ENCODE measurements around the gene CPXM2. TPM values are rescaled to one million over a fixed set of nuclear protein-coding genes. Genes with fewer than 3 reads are reported as not detected.
"Not testable (repeated sequence)": the region's sequence is repeated elsewhere in the genome, so short reads cannot be mapped to it uniquely, and the experiment has no call there.

Gene CPXM2
- total RNA-seq, 1 donor from 2014 or later, result 1.0 TPM

DNA sequence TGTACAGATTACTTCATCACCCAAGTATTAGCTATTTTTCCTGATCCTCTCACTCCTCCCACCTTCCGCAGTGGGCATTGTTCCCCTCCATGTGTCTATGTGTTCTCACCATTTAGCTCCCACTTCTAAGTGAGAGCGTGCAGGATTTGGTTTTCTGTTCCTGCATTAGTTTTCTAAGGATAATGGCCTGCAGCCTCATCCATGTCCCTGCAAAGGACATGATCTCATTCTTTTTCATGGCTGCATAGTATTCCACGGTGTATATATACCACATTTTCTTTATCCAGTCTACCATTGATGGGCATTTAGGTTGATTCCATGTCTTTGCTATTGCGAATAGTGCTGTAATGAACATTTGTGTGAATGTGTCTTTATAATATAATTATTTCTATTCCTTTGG lies 154.7 kb downstream of the CPXM2 start:
- DNase-seq, result not testable (repeated sequence)

DNA sequence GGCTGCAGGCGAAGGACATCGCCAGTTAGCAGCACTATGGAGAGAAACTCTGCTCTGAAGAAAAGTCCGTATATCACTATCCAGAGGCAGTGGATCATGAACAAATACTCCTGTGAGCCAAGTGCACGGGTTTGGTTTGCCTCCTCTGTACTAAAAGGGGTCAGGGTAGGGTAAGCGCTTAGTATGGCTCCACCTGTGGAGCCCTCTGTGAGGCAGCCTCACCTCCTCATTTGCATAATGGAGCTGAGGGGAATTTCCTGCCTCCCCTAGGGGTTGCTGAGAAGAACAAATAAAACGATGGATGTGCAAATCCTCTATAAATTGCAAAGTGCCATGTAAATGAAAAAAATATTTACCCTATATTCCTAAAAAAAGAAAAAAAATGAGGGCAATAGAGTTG lies 162.1 kb downstream of the CPXM2 start:
- DNase-seq, result no peak

DNA sequence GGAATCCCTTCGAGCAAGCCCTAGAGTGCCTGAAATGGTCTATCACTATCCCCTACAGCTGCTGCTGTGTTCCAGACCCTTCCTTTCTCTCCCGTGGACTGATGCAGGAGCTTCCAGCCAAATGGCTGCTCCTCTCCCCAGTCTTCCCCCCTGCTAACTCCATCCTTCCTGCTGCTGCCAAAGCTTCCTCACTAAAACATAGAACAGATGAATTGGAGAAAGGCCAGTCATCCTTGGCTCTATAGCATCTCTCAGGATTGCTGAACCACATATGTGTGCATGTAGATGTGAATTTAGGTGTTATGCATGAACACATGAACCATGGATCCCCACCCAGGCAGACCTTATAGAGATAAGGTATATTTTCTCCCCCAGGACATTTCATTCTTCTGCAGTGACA lies 164.8 kb downstream of the CPXM2 start:
- DNase-seq, result no peak

DNA sequence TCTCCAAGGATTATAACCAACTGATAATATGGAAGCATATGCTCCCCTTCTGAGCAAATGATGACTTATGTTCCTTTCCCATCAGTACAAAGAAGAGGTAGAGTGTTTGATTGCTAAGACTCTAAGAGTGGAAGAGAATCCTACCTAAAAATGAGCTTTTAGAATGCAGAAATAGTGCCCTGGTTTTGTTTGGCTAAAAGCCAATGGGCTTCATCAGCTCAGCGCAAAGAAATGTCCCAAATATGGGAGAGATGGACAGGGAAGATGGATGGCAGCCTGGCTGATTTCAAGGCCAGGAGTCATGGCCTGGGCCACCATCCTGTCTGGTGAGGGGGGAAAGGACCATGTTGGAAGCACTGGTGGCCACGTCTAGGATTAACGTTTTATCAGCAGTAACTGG lies 165.2 kb downstream of the CPXM2 start:
- DNase-seq, result no peak

DNA sequence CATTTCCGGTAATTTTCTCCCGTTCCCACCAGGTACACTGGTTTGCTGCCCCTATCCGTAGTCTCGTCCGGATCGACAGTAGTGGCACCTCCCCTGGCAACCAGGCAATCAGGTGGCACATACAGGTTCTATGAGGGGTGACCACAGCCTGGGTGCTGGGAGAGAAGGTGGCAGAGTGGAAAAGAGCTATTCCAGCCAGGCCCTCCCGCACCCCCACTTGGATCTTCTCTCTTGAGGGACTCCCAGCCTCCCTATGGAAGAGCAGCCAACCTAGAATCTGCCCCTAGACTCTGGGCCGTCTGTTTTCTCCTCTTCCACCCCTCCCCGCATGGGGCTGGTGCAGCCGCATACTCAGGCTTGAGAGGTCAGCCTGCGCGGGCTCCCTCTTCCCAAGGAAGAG lies 166.9 kb downstream of the CPXM2 start:
- DNase-seq, result no peak

DNA sequence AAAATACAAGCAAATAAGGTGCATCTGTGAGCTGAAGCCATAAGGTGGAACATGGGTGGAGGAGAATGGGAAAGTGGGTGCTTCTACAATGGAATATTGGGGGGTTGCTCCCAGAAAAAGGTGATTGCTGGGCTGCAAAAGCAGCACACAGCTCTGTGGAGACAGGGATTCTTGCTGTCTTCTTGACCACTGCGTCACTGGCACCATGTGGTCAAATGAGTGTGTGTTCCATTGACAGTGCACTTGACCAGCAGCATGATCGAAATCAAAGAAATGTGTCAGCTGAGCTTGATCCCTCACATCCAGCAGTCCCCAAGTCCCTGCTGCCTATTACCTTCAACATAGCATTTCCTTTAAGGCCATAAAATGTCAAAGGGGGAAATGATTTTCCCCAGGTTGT lies 169.3 kb downstream of the CPXM2 start:
- no peak for DNase-seq

DNA sequence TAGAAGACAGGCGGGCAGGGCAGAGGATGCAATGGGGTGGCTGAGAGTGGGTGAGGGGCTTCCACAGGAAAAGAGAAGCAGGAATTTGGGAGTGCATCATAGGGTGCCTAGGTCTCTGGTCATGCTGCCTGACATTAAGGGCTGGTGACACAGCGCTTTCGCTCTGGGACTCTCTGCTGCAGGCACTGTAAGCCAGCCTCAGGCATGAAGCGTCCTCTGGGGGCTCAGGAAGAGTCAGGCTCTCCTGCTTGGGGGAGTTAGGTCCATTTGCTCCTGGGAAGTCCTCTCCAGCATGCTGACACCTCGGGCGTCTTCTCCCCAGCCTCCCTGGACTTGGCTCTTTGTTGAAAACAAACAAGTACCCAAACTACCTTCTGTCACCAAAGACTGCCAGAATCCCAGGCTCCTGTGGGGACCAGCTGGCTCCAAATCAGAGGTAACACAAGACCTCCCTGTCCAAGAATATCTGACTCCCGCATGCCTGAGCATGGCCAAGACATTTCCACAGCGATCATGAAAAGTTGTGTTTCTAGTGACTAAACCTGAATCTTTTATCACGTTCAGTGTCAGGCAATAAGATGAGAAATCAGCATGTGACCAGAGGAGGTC lies 170.1 kb downstream of the CPXM2 start:
- no peak for DNase-seq

DNA sequence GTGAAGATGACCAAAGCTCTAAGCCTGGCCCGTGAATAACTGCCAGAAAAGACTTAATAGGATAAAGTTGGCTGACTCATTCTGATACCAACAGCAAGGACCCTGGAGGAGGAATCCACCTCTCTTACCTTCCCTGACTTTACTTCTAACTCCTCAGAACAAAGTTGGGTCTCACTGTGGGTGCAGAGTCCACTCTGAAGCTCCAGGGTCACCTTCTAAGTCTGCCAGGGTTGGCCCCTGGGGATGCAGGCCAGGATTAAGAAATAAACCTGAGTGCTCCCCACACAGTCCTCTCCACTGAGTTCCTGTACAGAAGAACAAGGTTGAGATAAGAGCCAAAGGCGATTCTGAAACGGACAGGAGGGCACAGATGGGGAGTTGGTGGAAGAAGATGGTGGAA lies 171.1 kb downstream of the CPXM2 start:
- DNase-seq, result no peak

DNA sequence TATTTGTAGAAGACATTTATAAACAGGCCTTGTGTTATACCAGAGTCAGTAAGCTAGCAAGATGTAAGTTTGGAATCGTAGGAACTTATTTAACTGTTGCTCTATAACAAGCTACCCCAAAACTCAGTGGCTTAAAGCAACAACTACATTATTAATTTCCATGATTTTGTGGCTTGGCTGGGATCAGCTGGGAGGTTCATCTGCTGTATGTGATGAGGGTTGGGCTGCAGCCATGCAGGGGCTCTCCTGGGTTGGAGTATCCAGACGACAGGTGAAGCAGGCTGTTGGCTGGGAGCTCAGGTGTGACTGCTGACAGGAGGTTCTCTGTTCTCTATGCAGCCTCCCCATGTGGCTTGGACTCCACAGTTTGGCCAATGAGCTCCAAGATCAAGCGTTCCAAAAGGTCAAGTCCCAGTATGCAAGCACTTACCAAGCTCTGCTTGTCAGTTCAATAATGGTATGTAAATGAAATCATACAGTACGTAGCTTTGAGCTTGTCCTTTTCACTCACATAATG lies 173.0 kb downstream of the CPXM2 start:
- DNase-seq, result no peak

DNA sequence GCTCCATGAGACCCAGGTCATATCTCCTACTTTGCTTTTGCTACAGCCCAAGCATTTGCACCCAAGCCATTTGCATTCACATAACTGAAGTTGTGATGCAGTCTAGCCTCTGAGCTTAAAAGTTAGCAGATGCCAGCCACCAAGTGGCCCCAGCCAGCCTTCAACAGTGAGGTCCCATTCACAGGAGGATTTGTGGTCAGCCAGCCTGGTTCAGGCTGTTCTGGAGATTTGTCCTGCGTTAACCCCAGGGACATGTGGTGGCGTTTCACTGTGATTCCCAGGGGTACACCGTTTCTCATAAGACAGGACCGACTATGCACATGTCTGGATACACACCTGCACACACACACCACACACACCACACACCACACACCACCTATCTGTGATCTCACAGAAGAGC lies 174.3 kb downstream of the CPXM2 start:
- DNase-seq, result no peak

DNA sequence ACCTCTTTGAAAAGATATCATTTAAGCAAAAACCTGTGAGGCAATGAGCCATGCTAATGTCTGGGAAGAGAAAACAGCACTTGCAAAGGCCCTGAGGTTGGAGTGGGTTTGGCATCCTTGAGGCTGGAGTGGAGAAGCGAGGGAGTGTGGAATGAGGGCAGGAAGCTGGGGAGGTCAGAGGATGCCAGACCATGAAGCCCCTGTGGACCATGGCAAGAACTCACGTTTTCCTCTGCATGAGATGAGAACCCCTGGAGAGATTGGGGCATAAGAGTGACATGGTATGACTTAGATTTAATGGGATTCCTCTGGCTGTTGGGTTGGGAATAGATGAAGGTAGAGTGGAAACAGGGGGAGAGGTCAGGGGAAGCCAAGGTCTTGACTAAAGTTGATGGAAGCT lies 176.1 kb downstream of the CPXM2 start:
- DNase-seq, result no peak

DNA sequence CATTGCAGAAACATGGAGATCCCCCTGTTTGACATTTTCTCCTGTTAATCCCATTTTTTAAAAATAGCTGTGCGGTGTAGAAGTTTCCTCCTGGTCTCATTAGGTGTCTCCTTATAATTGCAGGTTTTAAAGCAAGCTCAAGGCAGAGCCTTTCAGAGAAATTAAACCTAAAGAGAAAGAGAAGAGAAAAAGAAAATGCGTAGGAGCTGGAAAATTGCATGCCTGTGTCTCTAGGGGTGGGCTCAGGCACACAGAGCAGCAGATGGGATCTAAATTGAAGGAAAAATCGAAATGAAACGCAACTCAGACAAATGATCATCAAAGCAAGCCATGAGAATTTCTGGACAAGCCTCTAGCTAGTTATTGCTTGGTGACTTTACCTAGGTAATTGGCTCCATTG lies 185.4 kb downstream of the CPXM2 start:
- DNase-seq, result no peak

DNA sequence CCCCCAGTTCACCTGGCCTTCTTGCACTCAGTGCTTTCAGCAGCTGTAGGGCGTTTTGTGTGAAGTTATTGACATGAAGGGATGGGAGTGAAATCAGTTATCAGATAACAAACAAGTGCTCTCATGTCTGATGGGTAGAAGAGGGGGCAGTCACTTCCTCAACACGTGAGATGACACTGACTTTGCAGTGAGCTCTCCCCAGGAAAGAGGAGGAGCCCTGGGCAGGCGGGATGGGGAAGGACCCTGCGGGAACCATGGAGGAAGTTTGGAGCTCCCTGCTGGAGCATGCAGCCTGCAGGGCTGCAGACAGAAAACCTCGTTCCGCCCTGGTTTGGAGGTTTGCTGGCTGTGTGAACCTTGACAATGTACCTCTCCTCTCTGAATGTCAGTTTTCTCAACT lies 186.8 kb downstream of the CPXM2 start:
- no peak for DNase-seq

DNA sequence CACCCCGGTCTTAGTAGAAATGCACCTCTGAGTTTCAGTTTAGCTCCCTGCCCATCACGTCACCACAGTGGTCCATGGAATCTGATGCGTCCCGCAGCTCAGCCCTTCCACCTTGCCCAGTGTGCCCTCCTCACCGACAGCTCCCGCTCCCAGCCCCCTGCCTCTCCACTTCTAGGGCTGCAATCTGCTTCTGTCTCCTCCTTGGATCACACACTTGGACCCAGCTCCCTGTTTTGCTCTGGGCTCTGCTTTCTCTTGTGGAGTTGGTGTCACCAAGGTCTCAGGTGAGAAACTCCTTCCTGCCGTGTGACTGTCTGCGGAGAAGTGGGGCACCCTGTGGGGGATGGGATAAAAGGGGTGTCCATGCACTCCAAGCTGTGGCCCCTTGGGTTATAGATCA lies 187.5 kb downstream of the CPXM2 start:
- DNase-seq, result no peak

DNA sequence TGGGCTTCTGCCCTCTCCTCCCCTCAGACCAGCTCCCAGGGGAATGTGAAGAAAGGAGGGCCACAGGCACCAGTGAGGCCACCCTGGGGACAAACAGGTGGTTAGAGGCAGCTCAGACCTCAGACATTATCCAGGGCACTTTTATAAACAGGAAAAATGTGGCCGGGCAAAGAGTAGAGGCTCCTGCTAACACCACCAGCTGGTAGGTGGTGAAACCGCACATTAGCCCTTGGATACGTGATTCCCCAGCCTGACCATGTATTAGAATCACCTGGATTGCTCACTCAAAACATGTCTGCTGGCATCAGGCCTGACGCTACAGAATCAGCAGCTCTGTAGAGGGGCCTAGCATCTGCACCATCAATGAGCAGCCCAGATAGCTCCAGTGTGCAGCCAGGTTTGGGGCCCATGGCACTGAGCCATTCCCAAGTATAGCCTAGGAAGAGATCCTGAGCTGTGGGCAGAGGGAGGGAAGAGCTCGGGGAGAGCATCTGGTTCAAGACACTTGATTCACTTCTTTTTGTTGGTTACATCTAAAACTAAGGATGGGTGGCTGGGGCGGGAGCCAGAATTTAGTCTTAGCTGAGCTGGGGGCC lies 188.3 kb downstream of the CPXM2 start:
- no peak for DNase-seq

Other genes with a start within 250 kb of the CPXM2 start
- gene GPR26, start 225.5 kb downstream of the CPXM2 start, total RNA-seq, result not detected in 2 replicates
- gene CHST15, start 201.8 kb upstream of the CPXM2 start, total RNA-seq, result 93.0 and 99.0 TPM in 2 replicates

Measured in dermis blood vessel endothelial cell (primary cell).